Chondrocyte (in vitro differentiated cells): ENCODE data around the gene STUB1. TPM values are rescaled to one million over a fixed set of nuclear protein-coding genes. Genes with fewer than 3 reads are reported as not detected.

ENCODE experiments used
- DNase-seq: peaks from one replicate; pipeline ENCODE4 v3.0.0; 2021; ENCODE audit warnings: mixed read lengths, low spot score
- H3K27ac Mint-ChIP-seq: one replicate; pipeline ENCODE4 v1.8.0; 2021; ENCODE audit warnings: mild to moderate bottlenecking, moderate library complexity, mixed read lengths; ENCODE audit not compliant: unreplicated experiment
- H3K27me3 Mint-ChIP-seq: 2 replicates; pipeline ENCODE4 v1.8.0; 2021; ENCODE audit warnings: low read depth, mixed read lengths
- H3K36me3 Mint-ChIP-seq: 2 replicates; pipeline ENCODE4 v1.8.0; 2021; ENCODE audit warnings: low read depth, mixed read lengths
- H3K4me1 Mint-ChIP-seq: 2 replicates; pipeline ENCODE4 v1.8.0; 2021; ENCODE audit warnings: low read depth, mild to moderate bottlenecking, mixed read lengths
- H3K4me3 Mint-ChIP-seq: one replicate; pipeline ENCODE4 v1.8.0; 2021; ENCODE audit warnings: mild to moderate bottlenecking, moderate library complexity, mixed read lengths; ENCODE audit not compliant: unreplicated experiment
- H3K9me3 Mint-ChIP-seq: 2 replicates; pipeline ENCODE4 v1.8.0; 2021; ENCODE audit warnings: low read depth, mixed read lengths
- CTCF ChIP-seq: fragments of 200-600 bp; sonication (generic); IDR thresholded peaks from 2 replicates; pipeline ENCODE4 v1.5.0; 2021; ENCODE audit warnings: antibody characterized with exemption, mild to moderate bottlenecking, moderate library complexity
- total RNA-seq: library from RNA; stranded (reverse); gene quantifications from 3 replicates; pipeline ENCODE4 v1.2.1, GENCODE V29; 2021

The STUB1 gene
- total RNA-seq, 1 donor from 2014 or later: 89.7 TPM

GRCh38 chr16:680967-681745, 946 bp downstream of the STUB1 start:
- DNase-seq: no peak
- Mint-ChIP-seq H3K4me3 (peak overlapping the region; percentile 75), H3K9me3 (no peaks in the 10 kb centered on the region), H3K27ac (peak overlapping the region; percentile 71), H3K27me3 (no peaks in the 10 kb centered on the region), H3K36me3 (peaks cover 10% of the 10 kb centered on the region), H3K4me1 (peaks cover 38% of the 10 kb centered on the region)
- TF ChIP-seq CTCF: peak; percentile 38

- H3K27me3 Mint-ChIP-seq: no peaks in the 10 kb centered on the region
- peak overlapping the region; percentile 71 for H3K27ac Mint-ChIP-seq
- peaks cover 38% of the 10 kb centered on the region for H3K4me1 Mint-ChIP-seq
- TF ChIP-seq CTCF: no peak
- no peaks in the 10 kb centered on the region for H3K9me3 Mint-ChIP-seq
- no peak for DNase-seq
- H3K4me3 Mint-ChIP-seq: peak overlapping the region; percentile 75
- H3K36me3 Mint-ChIP-seq: peaks cover 10% of the 10 kb centered on the region
Measured at GRCh38 chr16:681746-682427, 1.7 kb downstream of the STUB1 start.

GRCh38 chr16:682493-683395, 2.5 kb downstream of the STUB1 start:
- Mint-ChIP-seq H3K4me3 (peak overlapping the region; percentile 68), H3K27ac (peak overlapping the region; percentile 59), H3K9me3 (no peaks in the 10 kb centered on the region), H3K36me3 (peaks cover 11% of the 10 kb centered on the region), H3K4me1 (peaks cover 38% of the 10 kb centered on the region), H3K27me3 (no peaks in the 10 kb centered on the region)
- DNase-seq: no peak
- TF ChIP-seq CTCF: no peak

GRCh38 chr16:683396-684070, 3.3 kb downstream of the STUB1 start:
- no peaks in the 10 kb centered on the region for H3K27me3 Mint-ChIP-seq
- H3K36me3 Mint-ChIP-seq: peaks cover 11% of the 10 kb centered on the region
- DNase-seq: no peak
- H3K9me3 Mint-ChIP-seq: no peaks in the 10 kb centered on the region
- TF ChIP-seq CTCF: no peak
- peaks cover 39% of the 10 kb centered on the region for H3K4me1 Mint-ChIP-seq
- H3K4me3 Mint-ChIP-seq: peak overlapping the region; percentile 68
- peak overlapping the region; percentile 59 for H3K27ac Mint-ChIP-seq
